ENCODE measurements around the gene OSMR.

DNA sequence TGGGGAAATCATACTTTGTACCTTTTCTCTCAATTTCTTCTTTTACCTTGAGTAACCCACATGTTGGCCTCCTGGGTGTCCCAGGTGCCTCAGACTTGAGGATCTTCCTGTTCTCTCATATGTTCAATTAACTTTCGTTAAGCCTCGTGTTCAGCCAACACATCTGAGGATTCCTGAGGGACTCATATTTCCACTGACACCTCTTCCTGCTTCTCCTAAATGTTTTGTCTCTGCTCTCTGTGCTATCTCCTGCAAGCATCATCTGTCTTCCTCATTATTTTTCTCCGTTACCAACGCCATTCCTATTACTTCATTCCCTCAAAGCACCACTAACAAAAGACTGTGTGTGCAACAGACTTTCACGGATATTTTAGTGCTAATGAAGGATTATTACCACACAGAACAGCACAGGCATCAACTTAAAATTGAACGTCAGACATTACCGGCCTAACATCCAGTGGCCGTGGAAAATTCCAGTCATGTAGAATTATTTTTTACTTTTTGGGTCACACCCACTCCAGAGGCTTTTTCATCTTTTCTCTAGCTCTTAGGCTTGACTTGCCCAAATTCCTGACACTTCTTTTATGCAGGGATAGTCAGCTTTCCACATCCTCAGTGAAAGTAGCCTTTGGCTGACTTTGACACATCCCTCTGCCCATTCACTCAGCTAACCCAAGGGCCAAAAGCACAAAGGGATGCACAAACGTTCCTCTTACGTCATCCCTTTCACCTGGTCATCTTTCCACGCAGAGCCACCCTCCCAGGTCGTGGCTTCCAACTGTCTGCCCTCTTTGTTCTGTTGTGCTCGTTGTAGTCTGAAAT, 46.0 kb upstream of the OSMR start:
- TF ChIP-seq, protein P1, sequence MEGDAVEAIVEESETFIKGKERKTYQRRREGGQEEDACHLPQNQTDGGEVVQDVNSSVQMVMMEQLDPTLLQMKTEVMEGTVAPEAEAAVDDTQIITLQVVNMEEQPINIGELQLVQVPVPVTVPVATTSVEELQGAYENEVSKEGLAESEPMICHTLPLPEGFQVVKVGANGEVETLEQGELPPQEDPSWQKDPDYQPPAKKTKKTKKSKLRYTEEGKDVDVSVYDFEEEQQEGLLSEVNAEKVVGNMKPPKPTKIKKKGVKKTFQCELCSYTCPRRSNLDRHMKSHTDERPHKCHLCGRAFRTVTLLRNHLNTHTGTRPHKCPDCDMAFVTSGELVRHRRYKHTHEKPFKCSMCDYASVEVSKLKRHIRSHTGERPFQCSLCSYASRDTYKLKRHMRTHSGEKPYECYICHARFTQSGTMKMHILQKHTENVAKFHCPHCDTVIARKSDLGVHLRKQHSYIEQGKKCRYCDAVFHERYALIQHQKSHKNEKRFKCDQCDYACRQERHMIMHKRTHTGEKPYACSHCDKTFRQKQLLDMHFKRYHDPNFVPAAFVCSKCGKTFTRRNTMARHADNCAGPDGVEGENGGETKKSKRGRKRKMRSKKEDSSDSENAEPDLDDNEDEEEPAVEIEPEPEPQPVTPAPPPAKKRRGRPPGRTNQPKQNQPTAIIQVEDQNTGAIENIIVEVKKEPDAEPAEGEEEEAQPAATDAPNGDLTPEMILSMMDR (IDR thresholded peaks at IDR 0.05) = no peak
- TF ChIP-seq EZH2 (IDR thresholded peaks at IDR 0.05) = no peak
